ENCODE data around the gene F13A1.
"Not testable (repeated sequence)": the region's sequence is repeated elsewhere in the genome, so short reads cannot be mapped to it uniquely, and the experiment has no call there.

F13A1 gene

DNA sequence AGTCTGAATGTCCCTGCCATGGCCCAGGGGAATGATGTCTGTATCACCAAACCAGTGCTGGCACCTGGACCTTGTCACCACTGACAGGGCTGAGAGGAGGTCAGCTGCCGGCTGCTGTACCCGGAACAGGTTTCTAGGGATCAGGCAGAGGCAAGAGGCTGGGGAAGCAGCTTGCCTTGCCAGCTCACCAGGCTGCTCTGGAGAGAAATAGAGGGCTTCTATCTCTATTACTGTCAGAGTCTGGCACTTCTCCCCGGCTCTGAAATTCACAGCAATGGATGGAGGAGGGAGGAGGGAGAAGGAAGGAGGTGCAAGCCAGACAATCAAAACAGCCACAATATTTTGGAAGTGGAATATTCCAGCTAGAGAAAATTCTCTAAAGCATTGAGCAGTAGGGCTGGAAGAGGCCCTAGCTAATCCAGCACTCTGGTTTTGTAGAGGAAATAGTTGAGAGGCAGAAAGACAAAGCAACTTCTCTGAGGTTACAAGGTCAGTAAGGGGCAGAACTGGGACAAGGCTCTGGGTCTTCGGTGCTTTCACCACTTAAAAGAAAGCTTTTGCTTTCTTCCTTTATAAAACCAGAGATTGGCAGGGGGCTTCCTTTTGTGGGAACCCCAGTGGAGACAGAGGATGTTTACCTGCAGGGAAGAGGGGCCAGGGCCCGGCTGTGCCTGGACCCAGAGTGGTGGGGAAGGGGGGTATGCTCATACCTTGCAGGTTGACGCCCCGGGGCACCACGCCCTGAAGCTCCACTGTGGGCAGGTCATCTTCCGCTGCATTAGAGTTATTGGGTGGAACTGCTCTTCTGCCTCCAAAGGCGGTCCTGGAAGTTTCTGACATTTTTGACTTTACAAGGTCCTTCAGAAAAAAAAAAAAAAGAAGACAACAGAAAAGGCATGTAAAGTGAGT lies 2.4 kb downstream of the F13A1 start:
- no peak for DNase-seq

- no peak for DNase-seq
Measured at GRCh38 chr6:6317386-6317785, 3.1 kb downstream of the F13A1 start.

DNA sequence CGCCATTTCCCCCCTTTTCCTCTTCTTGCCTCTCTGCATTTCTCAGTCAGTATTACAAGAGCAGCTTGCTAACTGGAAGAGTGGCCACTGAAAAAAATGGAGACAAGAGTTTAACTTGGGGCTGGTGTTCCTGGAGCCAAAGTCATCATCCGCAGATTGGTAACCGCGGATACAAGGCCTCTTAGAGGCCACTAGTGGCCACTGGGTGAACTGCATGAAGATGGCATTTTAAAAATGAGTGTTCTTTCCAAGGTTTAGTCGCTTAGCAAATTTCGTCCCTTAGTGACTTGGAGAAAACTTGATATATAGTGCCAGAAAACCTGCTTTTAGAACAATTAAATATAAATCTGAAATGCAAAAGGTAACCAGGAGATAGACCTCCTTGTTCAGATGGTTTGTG lies 4.8 kb downstream of the F13A1 start:
- DNase-seq, result no peak

DNA sequence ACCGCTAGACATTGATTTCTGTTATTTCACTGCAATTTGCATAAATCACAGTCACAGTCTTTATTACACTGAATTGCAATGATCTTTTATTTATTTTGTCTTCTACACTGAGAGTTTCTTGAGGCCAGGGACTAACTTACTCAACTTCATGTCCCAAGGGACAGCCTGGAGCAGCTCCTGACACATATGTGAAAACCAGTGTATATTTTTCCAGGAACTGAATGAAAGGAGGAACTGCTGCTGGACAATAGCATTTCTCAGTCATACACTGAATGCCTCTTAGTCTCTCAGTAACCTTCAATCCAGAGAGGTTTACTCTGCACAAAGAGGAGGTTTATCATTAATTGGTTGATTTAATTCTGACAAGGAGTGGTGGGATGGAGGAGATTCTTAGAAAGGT lies 5.9 kb downstream of the F13A1 start:
- DNase-seq, result no peak

- DNase-seq, result no peak
Measured at GRCh38 chr6:6312901-6313441, 7.5 kb downstream of the F13A1 start.

GRCh38 chr6:6305575-6305974 lies 14.9 kb downstream of the F13A1 start:
- DNase-seq, result no peak

GRCh38 chr6:6300383-6300782 lies 20.1 kb downstream of the F13A1 start:
- DNase-seq, result not testable (repeated sequence)

DNA sequence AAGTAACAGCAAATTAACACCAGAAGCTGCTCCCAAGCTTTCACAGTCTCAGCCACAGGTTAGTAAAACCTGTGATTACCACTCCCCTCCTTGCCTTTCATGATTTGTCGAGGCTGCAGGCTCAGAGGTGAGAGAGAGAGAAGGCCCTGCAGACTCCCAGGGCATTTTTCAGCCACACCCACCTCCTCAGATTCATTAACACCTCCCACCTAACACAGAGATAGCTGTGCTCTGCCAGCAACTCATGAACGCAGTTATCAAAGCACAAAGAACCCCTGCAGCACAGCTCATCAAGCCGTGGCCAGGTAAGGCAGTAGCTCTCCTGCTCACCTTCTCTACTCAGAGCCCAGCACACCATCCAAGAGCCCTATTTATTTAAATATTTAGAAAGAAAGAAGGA lies 27.1 kb downstream of the F13A1 start:
- DNase-seq, result no peak

- DNase-seq, result no peak
Measured at GRCh38 chr6:6287415-6287814, 33.0 kb downstream of the F13A1 start.

GRCh38 chr6:6285679-6286078 lies 34.8 kb downstream of the F13A1 start:
- DNase-seq, result no peak

DNA sequence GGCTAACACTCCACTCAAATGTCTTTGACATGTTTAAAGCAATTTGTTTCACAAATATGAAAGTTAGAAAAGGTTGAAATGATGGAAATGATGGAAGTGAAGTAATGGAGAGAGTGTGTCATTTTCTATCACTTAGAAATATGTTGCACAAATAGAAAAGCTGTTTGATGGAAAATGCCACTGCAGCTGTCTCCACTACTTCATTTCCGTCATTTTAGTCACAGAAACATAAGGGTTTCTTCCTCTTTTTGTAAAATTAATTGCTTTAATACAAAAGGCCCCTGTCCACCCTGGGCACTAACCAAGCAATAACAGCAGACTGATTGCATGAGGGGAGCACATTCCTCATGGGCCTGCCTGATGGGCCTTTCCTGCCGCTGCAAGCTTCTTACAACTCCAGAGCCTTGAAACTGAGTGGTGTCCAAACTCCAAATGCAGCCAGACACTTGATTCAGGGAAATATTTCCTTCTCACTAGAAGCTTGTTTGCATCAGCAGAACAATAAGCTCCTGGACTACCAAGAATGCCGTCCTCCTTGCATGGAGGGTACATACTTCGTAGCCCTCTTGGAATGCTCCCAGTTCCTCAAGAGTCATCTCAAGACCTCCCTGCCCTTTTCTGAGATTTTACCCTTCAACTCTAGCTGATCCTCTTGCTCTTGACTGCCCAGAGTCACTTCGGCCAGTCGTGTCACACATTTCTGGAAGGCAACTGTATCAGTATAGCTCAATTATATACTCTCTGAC lies 36.1 kb downstream of the F13A1 start:
- no peak for DNase-seq

DNA sequence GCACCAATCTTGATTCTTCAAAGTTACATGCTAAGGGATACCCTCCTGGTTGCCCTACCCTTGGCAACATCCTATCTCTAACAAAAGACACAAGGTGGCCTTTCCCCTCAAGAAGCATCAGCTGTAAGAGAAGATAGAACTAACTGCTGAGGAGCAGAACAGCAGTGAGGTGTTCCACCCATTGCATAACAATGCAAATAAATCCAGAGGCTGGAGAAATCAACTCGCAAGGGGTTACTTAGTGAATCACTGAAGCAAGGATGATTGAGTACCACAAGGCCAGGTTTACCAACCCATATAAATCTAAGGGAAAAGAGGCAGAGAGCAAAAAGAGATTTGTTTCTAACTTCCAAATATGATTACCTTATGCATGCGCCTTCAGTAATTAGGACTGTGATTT lies 36.7 kb downstream of the F13A1 start:
- DNase-seq, result no peak

GRCh38 chr6:6282716-6283115 lies 37.7 kb downstream of the F13A1 start:
- no peak for DNase-seq

DNA sequence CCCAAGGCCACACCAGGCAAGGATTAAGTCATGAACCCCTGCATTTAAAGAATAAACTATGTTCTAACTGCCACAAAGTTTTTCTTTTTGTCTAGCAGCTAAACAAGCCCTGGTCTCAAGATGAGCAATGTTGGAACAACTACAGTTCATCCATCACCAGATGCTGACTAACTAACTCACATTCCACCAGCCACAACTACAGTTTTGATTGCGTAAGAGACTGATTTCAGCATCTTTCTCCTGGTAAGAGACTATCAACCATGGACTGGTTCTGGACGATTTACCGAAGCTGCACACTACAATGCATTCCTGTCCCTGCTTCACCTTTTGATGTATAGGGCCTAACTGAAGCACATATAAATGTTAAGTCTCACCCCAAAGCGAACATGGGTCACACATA lies 43.0 kb downstream of the F13A1 start:
- DNase-seq, result no peak

- DNase-seq, result no peak
Measured at GRCh38 chr6:6270948-6271535, 49.4 kb downstream of the F13A1 start.

- DNase-seq, result no peak
Measured at GRCh38 chr6:6260196-6260722, 60.2 kb downstream of the F13A1 start.

DNA sequence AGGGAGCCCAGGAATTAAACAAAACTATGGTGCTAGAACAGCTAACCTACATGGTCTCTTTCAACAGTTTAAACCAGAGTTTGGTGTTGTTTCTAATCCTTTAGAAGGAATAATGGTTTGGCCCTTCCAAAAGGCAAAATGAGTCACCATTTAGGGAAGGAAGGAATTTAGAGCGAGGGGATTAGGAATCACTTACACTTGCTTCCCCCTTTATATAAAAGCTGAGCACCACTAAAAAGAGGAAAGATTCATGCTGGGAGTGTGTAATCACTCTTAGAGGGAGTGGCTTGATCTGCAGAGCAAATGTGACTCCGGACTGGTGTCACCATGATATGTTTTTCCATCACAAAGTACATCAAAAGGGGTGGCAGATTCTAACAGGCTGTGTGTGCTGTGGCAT lies 63.6 kb downstream of the F13A1 start:
- DNase-seq, result no peak

DNA sequence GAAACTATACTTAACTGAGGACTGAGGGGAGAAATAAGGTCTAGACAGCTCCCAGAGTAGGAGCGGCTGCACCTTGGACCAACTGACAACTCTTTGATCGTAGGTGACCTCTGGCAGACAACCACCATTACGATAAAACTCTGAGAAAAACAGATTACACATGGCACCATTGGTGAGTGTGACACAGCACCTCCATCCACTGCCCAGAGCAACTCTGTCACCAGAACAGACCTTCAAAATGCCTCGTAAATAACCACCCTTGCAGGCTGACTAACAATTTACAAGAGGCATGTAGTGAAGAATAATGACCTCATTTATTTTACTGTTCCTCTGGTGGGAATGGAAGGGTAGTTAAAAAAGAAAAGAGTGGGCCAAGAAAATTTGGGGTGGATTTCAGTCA lies 64.2 kb downstream of the F13A1 start:
- no peak for DNase-seq

DNA sequence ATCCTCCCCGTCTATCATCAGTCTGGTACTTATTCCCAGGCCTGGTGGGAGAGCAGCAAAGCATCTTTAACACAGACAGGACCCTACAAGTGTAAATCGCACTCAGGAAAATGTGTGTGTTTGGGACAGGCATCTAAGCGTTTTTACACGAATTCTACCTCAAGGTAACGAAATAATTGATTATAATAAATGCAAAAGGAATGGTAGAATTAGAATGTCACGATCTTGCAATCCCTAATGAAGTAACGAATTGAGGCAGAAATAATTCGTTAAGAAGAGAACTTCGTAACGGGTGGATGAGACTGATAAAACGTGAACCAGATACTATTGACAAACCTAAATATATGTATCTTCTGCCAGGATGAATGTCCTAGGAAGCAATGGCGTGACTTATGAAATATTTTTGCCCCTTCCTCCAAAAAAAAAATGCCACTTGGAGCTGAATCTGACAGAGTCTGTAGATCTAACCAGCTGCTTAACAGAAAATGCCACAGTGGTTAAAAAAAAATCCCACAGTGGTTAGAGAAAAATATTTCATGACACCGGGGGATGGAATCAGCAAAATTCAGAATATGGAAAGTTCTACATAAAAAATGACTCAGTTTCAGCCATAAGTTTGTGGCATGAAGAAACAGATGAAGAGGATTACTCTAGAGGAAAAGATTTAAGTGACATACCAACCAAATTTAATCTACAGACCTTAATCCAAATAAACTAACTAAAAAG lies 68.7 kb downstream of the F13A1 start:
- no peak for DNase-seq

DNA sequence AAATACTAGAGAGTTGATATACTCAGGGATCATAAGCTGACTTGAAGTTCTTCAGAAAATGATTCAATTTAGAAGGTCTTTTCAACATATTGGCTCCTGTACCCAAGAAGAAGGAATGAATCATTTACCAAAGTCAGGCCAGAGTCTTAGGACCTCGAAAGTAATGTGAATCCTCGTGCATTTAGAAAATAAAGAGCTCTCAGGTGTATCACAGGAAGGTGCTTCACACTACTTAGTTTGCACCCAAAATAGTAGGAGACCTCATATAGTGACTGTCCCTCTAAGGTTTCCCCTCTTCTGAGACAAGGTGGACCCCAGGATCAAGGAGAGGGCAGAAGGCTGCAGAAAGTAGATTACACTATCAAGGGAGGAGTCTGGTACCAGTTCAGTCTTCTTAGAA lies 71.8 kb downstream of the F13A1 start:
- no peak for DNase-seq

GRCh38 chr6:6246544-6246943 lies 73.9 kb downstream of the F13A1 start:
- DNase-seq, result no peak

DNA sequence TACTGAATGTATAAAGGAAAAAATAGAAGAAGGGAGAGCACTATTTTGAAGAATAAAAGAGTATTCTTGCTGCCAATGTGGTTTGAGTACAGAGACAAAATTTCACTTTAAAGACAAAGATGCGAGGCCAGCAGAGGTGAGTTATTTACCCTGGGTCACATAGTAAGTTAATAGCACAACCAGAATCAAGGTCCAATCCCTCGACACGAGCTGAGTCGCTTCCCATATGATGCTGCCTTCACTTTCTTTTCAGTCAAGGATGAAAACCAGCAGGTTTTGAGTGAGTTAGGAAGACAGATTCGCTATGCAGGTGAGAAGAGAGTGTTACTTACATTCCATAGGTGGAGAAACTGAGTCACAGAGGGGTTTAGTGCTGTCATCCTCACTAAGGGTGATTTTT lies 75.8 kb downstream of the F13A1 start:
- no peak for DNase-seq

DNA sequence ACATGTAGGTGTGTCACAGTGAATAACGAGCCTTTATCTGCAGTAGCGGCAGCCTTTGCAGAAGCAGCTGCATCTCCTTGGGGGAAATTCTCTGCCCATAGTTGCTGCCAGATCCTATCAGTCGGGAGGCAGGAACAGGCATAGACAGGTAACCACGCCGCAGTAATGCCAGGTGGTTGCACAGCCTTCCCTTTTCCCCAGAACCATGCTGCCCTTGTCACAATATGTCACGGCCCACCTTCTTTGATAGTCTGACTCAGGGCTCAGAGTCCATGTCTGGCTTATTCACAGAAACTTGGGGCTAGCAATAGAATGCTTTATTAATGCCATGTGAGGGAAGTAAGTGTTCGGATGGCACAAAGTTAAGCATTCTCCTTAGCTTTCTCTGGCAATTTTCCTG lies 76.6 kb downstream of the F13A1 start:
- DNase-seq, result no peak
